A549 (cell line): ENCODE measurements around the gene ST6GALNAC2. TPM values are rescaled to one million over a fixed set of nuclear protein-coding genes. Genes with fewer than 3 reads are reported as not detected.

Source experiments
- ATAC-seq, 2 experiments: fragments of 200-7000 bp in 1 of 2; fragments of >200 bp in 1 of 2; cut with Nextera tagmentation in 1 of 2; cut with Tn5 transposase in 1 of 2; 3 replicates each; pipeline versions ENCODE4 v1.8.0 to v1.9.1; 2018 to 2020; ENCODE audit warnings: mild to moderate bottlenecking in 1 of 2, moderate library complexity in 1 of 2
- CTCF ChIA-PET: fragments of 300-600 bp; sonication (Branson Sonifier 250); formaldehyde crosslinking; extraction: SDS; loops from one replicate; lab custom pipeline; 2021; ENCODE audit warnings: antibody characterized with exemption, inconsistent platforms; lab: Yijun Ruan, JAX
- POLR2A ChIA-PET: fragments of 350-600 bp; formaldehyde crosslinking; extraction: SDS; loops from one replicate; lab custom pipeline; 2021; ENCODE audit warnings: antibody characterized with exemption, inconsistent platforms; lab: Yijun Ruan, JAX
- DNase-seq, 2 experiments: peaks; one replicate each; pipeline versions ENCODE4 v3.0.0 to v3.0.0-alpha.2; 2011 to 2016; ENCODE audit warnings: low read depth in 1 of 2, low spot score in 1 of 2
- FAIRE-seq: peaks from 2 replicates; lab custom pipeline; 2011; peaks lifted over from hg19 to GRCh38; lab: Jason Lieb, UNC
- H3K27ac ChIP-seq, 2 experiments: fragments of >200 bp; sonication (Bioruptor Twin); formaldehyde crosslinking; 3 replicates each; pipeline ENCODE4 v1.5.1; 2016 to 2017
- H3K4me1 ChIP-seq: fragments of >200 bp; sonication (Bioruptor Twin); formaldehyde crosslinking; 3 replicates; pipeline ENCODE4 v1.6.1; 2016
- H3K4me2 ChIP-seq: fragments of >200 bp; sonication (Bioruptor Twin); formaldehyde crosslinking; 3 replicates; pipeline ENCODE4 v1.6.1; 2016
- H3K4me3 ChIP-seq: fragments of >200 bp; sonication (Bioruptor Twin); formaldehyde crosslinking; 3 replicates; pipeline ENCODE4 v1.5.1; 2016
- H3K9me3 ChIP-seq: fragments of >200 bp; sonication (Bioruptor Twin); formaldehyde crosslinking; 3 replicates; pipeline ENCODE4 v1.6.1; 2016
- BCL3 ChIP-seq: fragments of >200 bp; sonication (Bioruptor Twin); formaldehyde crosslinking; IDR thresholded peaks from 3 replicates; pipeline ENCODE4 v1.6.1; 2016
- BHLHE40 ChIP-seq: IDR thresholded peaks from 2 replicates; pipeline ENCODE4 v1.6.1; 2012; ENCODE audit warnings: low read depth, low read length, inconsistent platforms
- CHD4 ChIP-seq: fragments of 200-600 bp; sonication (generic); IDR thresholded peaks from 2 replicates; pipeline ENCODE4 v1.6.1; 2016; ENCODE audit warnings: antibody characterized with exemption, mild to moderate bottlenecking, borderline replicate concordance
- HEYL ChIP-seq: fragments of 250-450 bp; sonication (Bioruptor Pico); IDR thresholded peaks from 2 replicates; pipeline ENCODE4 v1.8.0; 2021; ENCODE audit warnings: mild to moderate bottlenecking, moderate library complexity
- HMGXB4 ChIP-seq: fragments of 250-450 bp; sonication (Bioruptor Pico); IDR thresholded peaks from 2 replicates; pipeline ENCODE4 v1.5.0; 2021; ENCODE audit warnings: mild to moderate bottlenecking, moderate library complexity, borderline replicate concordance
- JUNB ChIP-seq: fragments of >200 bp; sonication (Bioruptor Twin); formaldehyde crosslinking; IDR thresholded peaks from 2 replicates; pipeline ENCODE4 v1.6.1; 2016
- KDM1A ChIP-seq: fragments of 200-600 bp; sonication (generic); IDR thresholded peaks from 2 replicates; pipeline ENCODE4 v1.6.1; 2016; ENCODE audit warnings: low read depth, mild to moderate bottlenecking
- MAZ ChIP-seq: fragments of 150-350 bp; IDR thresholded peaks from 2 replicates; pipeline ENCODE4 v1.6.1; 2014; ENCODE audit warnings: antibody characterized with exemption, low read depth, low read length, borderline replicate concordance
- NPAS2 ChIP-seq: fragments of 250-450 bp; sonication (Bioruptor Pico); IDR thresholded peaks from 2 replicates; pipeline ENCODE4 v1.8.0; 2022; ENCODE audit warnings: mild to moderate bottlenecking, moderate library complexity, borderline replicate concordance
- RARB ChIP-seq: fragments of 250-450 bp; sonication (Bioruptor Pico); IDR thresholded peaks from 2 replicates; pipeline ENCODE4 v1.8.0; 2021; ENCODE audit warnings: mild to moderate bottlenecking, moderate library complexity
- REST ChIP-seq: fragments of 200-600 bp; sonication (generic); IDR thresholded peaks from 2 replicates; pipeline ENCODE4 v1.6.1; 2016; ENCODE audit warnings: antibody characterized with exemption, mild to moderate bottlenecking, moderate library complexity
- SMC3 ChIP-seq: fragments of >200 bp; sonication (Bioruptor Twin); formaldehyde crosslinking; IDR thresholded peaks from 3 replicates; pipeline ENCODE4 v1.6.1; 2018; ENCODE audit warnings: inconsistent platforms
- SREBF2 ChIP-seq: fragments of 450-650 bp; IDR thresholded peaks from 2 replicates; pipeline ENCODE4 v1.6.1; 2014; ENCODE audit warnings: mild to moderate bottlenecking, moderate library complexity
- USF2 ChIP-seq: fragments of 450-650 bp; IDR thresholded peaks from 2 replicates; pipeline ENCODE4 v1.6.1; 2014; ENCODE audit warnings: antibody characterized with exemption
- ZFP36 ChIP-seq: fragments of 450-650 bp; IDR thresholded peaks from 2 replicates; pipeline ENCODE4 v1.6.1; 2014; ENCODE audit warnings: borderline replicate concordance; ENCODE audit not compliant: partially characterized antibody
- WGBS: methylation state at CpG from one replicate; pipeline ENCODE4 v1.1.6; 2017; ENCODE audit errors: missing lambda C conversion rate; 5-methylcytosine and 5-hydroxymethylcytosine counted together
- polyA plus RNA-seq, 4 experiments: library from polyadenylated mRNA; depleted of rRNA in 3 of 4; stranded (reverse); fragments of >200 nt; fragmentation: RNase III in 1 of 4; extraction: RNeasy Plus Mini Kit Qiagen cat#74134 plus additional on column Dnase treatment in 1 of 4; gene quantifications; 2 replicates in 3 of 4; 3 replicates in 1 of 4; pipeline ENCODE4 v1.2.3, GENCODE V29; 2011 to 2017
- TF ChIP-seq, protein P1 (sequence below): fragments of 150-350 bp; IDR thresholded peaks from 2 replicates; pipeline ENCODE4 v1.6.1; 2014; ENCODE audit warnings: low read depth, mild to moderate bottlenecking, low read length
- TF ChIP-seq, protein P2 (sequence below): IDR thresholded peaks from 2 replicates; pipeline ENCODE4 v1.6.1; 2012

The ST6GALNAC2 gene
- polyA plus RNA-seq, 2 of the 4 experiments (the other 2 are of a cell fraction) = 0.41 to 0.74 TPM

DNA sequence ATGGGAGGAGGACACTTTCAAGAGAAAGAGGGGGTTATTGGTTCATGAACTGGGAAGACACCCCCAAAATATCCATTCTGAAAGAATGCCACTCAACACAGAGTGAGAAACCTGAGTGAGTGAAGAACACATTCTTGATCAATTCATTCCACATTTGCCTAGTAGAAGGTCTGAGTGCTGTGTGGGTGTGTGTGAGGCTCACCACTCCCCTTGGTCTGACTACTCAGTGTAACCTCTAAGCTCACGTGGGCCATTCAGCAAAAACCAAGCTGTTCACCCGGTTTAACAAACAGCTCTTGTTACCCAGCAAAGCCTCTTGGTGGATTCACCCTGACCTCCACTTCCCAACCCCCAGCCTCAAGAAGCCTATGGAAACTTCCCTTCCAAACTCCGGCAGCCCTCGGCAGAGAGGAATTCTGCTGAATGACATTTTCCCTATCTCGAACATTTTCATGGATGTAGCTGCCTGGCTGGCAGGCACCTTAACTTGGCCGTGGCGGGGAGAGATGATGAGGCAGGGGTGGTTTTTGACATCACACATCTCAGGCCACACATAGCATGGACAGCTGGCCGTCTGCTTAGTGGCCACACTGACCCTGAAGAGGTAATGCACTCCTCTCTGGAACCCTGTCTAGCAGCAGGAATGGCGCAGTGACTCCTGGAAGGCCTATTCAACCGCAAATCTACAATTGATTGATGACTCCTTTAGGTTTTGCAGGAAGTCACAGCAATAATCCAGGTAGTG lies 46.3 kb upstream of the ST6GALNAC2 start:
- no peaks in the 10 kb centered on the region for H3K4me1 ChIP-seq
- FAIRE-seq = no peak
- H3K4me3 ChIP-seq = no peak overlapping the region
- H3K9me3 ChIP-seq = no peaks in the 10 kb centered on the region
- 77% methylated on average over 10 of the region's 10 CpGs for WGBS
- no peak for ATAC-seq
- DNase-seq = no peak
- H3K4me2 ChIP-seq = no peak overlapping the region
- CTCF ChIA-PET = interaction anchor here (0.7 to 5.4 kb wide), 7 partner anchors 8 to 109 kb away, joined by 3 to 56 read pairs (median 4); partner anchors contain the start of gene ST6GALNAC1
- POLR2A ChIA-PET = no interaction called here
- TF ChIP-seq MAZ (no peak), BCL3 (no peak), HEYL (CRISPR knock-in tag) (no peak), HMGXB4 (CRISPR knock-in tag) (no peak), KDM1A (no peak), CHD4 (no peak), RARB (no peak), NPAS2 (no peak), SREBF2 (no peak), ZFP36 (no peak), REST (no peak), JUNB (no peak), SMC3 (no peak), USF2 (no peak), BHLHE40 (no peak)
- TF ChIP-seq, protein P1, sequence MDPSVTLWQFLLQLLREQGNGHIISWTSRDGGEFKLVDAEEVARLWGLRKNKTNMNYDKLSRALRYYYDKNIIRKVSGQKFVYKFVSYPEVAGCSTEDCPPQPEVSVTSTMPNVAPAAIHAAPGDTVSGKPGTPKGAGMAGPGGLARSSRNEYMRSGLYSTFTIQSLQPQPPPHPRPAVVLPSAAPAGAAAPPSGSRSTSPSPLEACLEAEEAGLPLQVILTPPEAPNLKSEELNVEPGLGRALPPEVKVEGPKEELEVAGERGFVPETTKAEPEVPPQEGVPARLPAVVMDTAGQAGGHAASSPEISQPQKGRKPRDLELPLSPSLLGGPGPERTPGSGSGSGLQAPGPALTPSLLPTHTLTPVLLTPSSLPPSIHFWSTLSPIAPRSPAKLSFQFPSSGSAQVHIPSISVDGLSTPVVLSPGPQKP = no peak
- TF ChIP-seq, protein P2, sequence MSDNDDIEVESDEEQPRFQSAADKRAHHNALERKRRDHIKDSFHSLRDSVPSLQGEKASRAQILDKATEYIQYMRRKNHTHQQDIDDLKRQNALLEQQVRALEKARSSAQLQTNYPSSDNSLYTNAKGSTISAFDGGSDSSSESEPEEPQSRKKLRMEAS = no peak
- no peak overlapping the region for H3K27ac ChIP-seq
